GM12875 (cell line): ENCODE measurements around the gene SREBF2.
"Not testable (repeated sequence)": the region's sequence is repeated elsewhere in the genome, so short reads cannot be mapped to it uniquely, and the experiment has no call there.

Source experiments
- H3K4me3 ChIP-seq: one replicate; pipeline ENCODE4 v1.5.1; 2011; ENCODE audit warnings: low read depth, low read length, control low read depth
- CTCF ChIP-seq: IDR thresholded peaks from 2 replicates; pipeline ENCODE4 v1.5.1; 2011; ENCODE audit warnings: low read depth, mild to moderate bottlenecking, control low read depth, inconsistent platforms, low read length, moderate library complexity, borderline replicate concordance; ENCODE audit not compliant: insufficient read depth

SREBF2 gene

GRCh38 chr22:41833369-41834004 is 582 bp downstream of the SREBF2 start:
- peak overlapping the region; percentile 94 for H3K4me3 ChIP-seq
- TF ChIP-seq CTCF = no peak

- TF ChIP-seq CTCF = no peak
- H3K4me3 ChIP-seq = peak overlapping the region; percentile 94
These were observed 1.4 kb downstream of the SREBF2 start for GRCh38 chr22:41834005-41834944.

- not testable (repeated sequence) for H3K4me3 ChIP-seq
These were observed 2.6 kb downstream of the SREBF2 start for GRCh38 chr22:41835462-41835861.

- H3K4me3 ChIP-seq = no peak overlapping the region
- TF ChIP-seq CTCF = no peak
These were observed 3.6 kb downstream of the SREBF2 start for GRCh38 chr22:41836551-41836950.

- no peak for TF ChIP-seq CTCF
- H3K4me3 ChIP-seq = no peak overlapping the region
These were observed 6.1 kb downstream of the SREBF2 start for GRCh38 chr22:41838842-41839618.

GRCh38 chr22:41840216-41840615 is 7.3 kb downstream of the SREBF2 start:
- TF ChIP-seq CTCF = no peak
- no peak overlapping the region for H3K4me3 ChIP-seq

- no peak overlapping the region for H3K4me3 ChIP-seq
- no peak for TF ChIP-seq CTCF
These were observed 8.3 kb downstream of the SREBF2 start for GRCh38 chr22:41841085-41841712.
